Measurements from ENCODE around the gene MAPK1IP1L. TPM values are rescaled to one million over a fixed set of nuclear protein-coding genes. Genes with fewer than 3 reads are reported as not detected.

The MAPK1IP1L gene
- total RNA-seq, 1 experiment from 2014 or later = 79.7 TPM

DNA sequence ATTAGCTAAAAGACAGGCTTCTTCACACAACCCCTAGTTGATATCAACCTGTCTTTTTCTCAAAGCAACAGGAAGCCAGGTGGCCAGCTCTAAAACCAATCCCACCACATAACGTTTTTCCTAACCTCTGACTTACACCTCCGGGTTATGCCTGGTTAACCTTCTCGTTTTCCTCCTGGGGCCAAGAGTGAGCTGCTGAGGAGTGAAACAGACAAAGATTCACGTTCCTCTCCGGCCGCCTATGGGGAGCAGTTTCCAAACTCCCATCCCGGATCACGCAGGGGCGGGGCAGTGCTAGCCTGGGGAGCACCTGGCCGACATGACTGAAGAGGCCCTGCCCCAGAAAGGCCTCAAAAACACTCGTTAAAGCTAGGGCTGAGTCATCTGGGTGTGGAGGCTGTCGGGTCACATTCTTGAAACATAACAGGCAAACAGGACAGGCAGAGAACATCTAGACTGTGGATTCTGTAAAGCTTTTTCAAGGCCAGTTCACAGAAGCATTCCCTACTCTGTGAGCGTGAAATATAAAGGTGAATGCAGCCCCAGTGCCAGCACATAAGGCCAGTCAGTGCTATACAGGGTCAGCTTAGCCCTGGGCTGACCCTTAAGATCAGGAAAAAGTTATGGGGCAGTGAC is 51.7 kb downstream of the MAPK1IP1L start:
- ChIA-PET POLR2A (ENCODE audit: unreplicated experiment) (interaction anchor here (0.5 to 1.2 kb wide), 11 partner anchors 17 to 497 kb away, joined by 3 to 9 read pairs (median 4); partner anchors contain the start of genes DLGAP5, LGALS3 and MAPK1IP1L), CTCF (interaction anchor here (0.6 kb wide), 1 partner anchor 23 kb away, joined by 3 read pairs; no protein-coding TSS in a partner anchor)
- peak overlapping the region; percentile 80 for H3K4me2 ChIP-seq
- peak overlapping the region; percentile 99 for H3K27ac ChIP-seq
- no peaks in the 10 kb centered on the region for H3K27me3 ChIP-seq (ENCODE audit: insufficient read depth, low read depth)
- H2AFZ ChIP-seq = peak overlapping the region; percentile 63; the same call in 1 of the 2 replicates
- peaks cover 7% of the 10 kb centered on the region; the same call in 1 of the 2 replicates for H3K9me3 ChIP-seq (ENCODE audit: insufficient read depth, low read depth)
- H3K4me1 ChIP-seq (replicated peaks; ENCODE audit: insufficient read depth) = peaks cover 73% of the 10 kb centered on the region
- H3K9me2 ChIP-seq (ENCODE audit: insufficient read depth) = no peaks in the 10 kb centered on the region
- H3K79me2 ChIP-seq (ENCODE audit: low read depth) = no peaks in the 10 kb centered on the region
- peaks cover 65% of the 10 kb centered on the region for H3F3A ChIP-seq (ENCODE audit: insufficient read depth, low read depth)
- DNase-seq = peak; percentile 93 to 98
- H3K4me3 ChIP-seq = peak overlapping the region; percentile 52
- TF ChIP-seq CTCF (conservative IDR thresholded peaks at IDR 0.05) (no peak), EZH2 (IDR thresholded peaks at IDR 0.05; ENCODE audit: low read depth) (no peak)
- H3K36me3 ChIP-seq (ENCODE audit: low read depth) = no peaks in the 10 kb centered on the region
- intact Hi-C loops (cut with micrococcal nuclease; ENCODE audit: unreplicated experiment) = loop anchor here (1.0 kb wide), 4 partner anchors 19 to 52 kb away; partner anchors contain the start of genes LGALS3 and MAPK1IP1L
- BruUV-seq (replicated peaks) = no TSS peak
- no peaks in the 10 kb centered on the region for H4K20me1 ChIP-seq (ENCODE audit: insufficient read depth)

DNA sequence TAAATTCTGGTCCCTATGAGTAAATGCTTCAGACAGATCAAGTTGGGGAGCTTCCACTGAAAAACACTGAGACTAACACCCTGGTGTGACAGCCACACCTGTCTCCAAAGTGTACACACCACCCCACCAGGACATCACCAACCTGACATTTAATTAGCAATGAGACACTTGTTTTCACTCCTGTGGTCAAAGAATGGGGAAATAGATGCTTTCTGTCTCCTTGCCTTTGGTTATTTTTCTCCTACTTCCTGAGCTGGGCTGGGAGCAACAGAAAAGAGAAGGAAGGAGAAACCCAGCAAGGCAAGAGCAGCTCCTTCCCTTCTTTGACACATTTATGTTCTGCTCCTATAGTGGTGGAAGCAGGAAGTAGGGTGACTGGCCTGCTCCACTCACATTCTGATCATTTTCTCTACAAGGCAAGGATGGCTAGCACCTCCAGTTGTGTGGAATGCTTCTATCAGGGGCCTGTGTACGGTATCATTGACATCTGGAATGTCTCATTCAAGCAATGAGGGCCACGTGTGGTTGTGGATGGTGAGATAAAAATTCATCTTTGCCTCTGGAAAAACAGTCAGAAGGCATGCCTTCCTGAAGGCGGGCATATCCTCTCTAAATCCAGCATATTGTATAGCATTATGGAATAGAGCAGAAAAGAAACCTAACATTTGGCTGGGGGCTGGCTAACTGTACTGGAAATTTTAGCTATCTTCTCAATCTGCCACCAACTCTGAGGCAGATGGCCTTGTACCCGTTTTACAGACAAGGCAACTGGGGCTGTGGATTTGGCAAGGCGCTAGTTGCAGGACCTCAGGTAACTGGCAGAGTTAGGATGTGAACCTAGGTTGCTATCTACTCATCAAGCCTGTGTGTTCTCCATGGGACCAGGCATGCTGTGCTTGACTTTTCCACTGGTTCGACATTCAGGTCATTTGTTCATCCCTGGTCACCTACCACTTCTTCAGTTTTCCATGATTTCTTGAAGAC is 52.8 kb downstream of the MAPK1IP1L start:
- Histone ChIP-seq H3K27me3 (ENCODE audit: insufficient read depth, low read depth) (no peaks in the 10 kb centered on the region), H3K79me2 (ENCODE audit: low read depth) (no peaks in the 10 kb centered on the region), H3K4me2 (peak overlapping the region; percentile 80), H3K4me3 (peak overlapping the region; percentile 52; the same call in 1 of the 2 replicates), H2AFZ (peak overlapping the region; percentile 63; the same call in 1 of the 2 replicates), H3K9me2 (ENCODE audit: insufficient read depth) (no peaks in the 10 kb centered on the region), H3K9me3 (ENCODE audit: insufficient read depth, low read depth) (peaks cover 7% of the 10 kb centered on the region; the same call in 1 of the 2 replicates), H3K27ac (peak overlapping the region; percentile 99), H3K36me3 (ENCODE audit: low read depth) (no peaks in the 10 kb centered on the region), H3F3A (ENCODE audit: insufficient read depth, low read depth) (peaks cover 59% of the 10 kb centered on the region), H3K4me1 (replicated peaks; ENCODE audit: insufficient read depth) (peaks cover 77% of the 10 kb centered on the region), H4K20me1 (ENCODE audit: insufficient read depth) (no peaks in the 10 kb centered on the region)
- intact Hi-C loops (cut with micrococcal nuclease; ENCODE audit: unreplicated experiment) = loop anchor here (1.0 kb wide), 4 partner anchors 18 to 53 kb away; partner anchors contain the start of genes LGALS3 and MAPK1IP1L
- DNase-seq = peak in 1 of 2 experiments; percentile 73
- no peak for TF ChIP-seq EZH2 (IDR thresholded peaks at IDR 0.05; ENCODE audit: low read depth)
- ChIA-PET POLR2A (ENCODE audit: unreplicated experiment) (interaction anchor here (0.6 to 1.2 kb wide), 6 partner anchors 14 to 53 kb away, joined by 3 to 9 read pairs (median 4); partner anchors contain the start of genes LGALS3 and MAPK1IP1L), CTCF (no interaction called here)
- no TSS peak for BruUV-seq (replicated peaks)

- H3K9me3 ChIP-seq (ENCODE audit: insufficient read depth, low read depth) = peaks cover 7% of the 10 kb centered on the region; the same call in 1 of the 2 replicates
- peaks cover 57% of the 10 kb centered on the region for H3F3A ChIP-seq (ENCODE audit: insufficient read depth, low read depth)
- no peaks in the 10 kb centered on the region for H3K36me3 ChIP-seq (ENCODE audit: low read depth)
- TF ChIP-seq CTCF (conservative IDR thresholded peaks at IDR 0.05) (no peak), EZH2 (IDR thresholded peaks at IDR 0.05; ENCODE audit: low read depth) (no peak)
- H4K20me1 ChIP-seq (ENCODE audit: insufficient read depth) = no peaks in the 10 kb centered on the region
- DNase-seq = no peak
- no TSS peak for BruUV-seq (replicated peaks)
- intact Hi-C loops (cut with micrococcal nuclease; ENCODE audit: unreplicated experiment) = no loop called here
- no peaks in the 10 kb centered on the region for H3K9me2 ChIP-seq (ENCODE audit: insufficient read depth)
- H3K27ac ChIP-seq = peak overlapping the region; percentile 99
- no peak overlapping the region for H2AFZ ChIP-seq
- H3K27me3 ChIP-seq (ENCODE audit: insufficient read depth, low read depth) = no peaks in the 10 kb centered on the region
- H3K4me2 ChIP-seq = no peak overlapping the region
- peaks cover 73% of the 10 kb centered on the region for H3K4me1 ChIP-seq (replicated peaks; ENCODE audit: insufficient read depth)
- ChIA-PET CTCF (interaction anchor here (0.6 kb wide), 1 partner anchor 24 kb away, joined by 3 read pairs; no protein-coding TSS in a partner anchor), POLR2A (ENCODE audit: unreplicated experiment) (no interaction called here)
- H3K79me2 ChIP-seq (ENCODE audit: low read depth) = no peaks in the 10 kb centered on the region
- no peak overlapping the region for H3K4me3 ChIP-seq
Observed at GRCh38 chr14:55105991-55106390, 54.5 kb downstream of the MAPK1IP1L start.
